ENCODE data around the gene STRN.
"Not testable (repeated sequence)": the region's sequence is repeated elsewhere in the genome, so short reads cannot be mapped to it uniquely, and the experiment has no call there.

STRN gene, protein sequence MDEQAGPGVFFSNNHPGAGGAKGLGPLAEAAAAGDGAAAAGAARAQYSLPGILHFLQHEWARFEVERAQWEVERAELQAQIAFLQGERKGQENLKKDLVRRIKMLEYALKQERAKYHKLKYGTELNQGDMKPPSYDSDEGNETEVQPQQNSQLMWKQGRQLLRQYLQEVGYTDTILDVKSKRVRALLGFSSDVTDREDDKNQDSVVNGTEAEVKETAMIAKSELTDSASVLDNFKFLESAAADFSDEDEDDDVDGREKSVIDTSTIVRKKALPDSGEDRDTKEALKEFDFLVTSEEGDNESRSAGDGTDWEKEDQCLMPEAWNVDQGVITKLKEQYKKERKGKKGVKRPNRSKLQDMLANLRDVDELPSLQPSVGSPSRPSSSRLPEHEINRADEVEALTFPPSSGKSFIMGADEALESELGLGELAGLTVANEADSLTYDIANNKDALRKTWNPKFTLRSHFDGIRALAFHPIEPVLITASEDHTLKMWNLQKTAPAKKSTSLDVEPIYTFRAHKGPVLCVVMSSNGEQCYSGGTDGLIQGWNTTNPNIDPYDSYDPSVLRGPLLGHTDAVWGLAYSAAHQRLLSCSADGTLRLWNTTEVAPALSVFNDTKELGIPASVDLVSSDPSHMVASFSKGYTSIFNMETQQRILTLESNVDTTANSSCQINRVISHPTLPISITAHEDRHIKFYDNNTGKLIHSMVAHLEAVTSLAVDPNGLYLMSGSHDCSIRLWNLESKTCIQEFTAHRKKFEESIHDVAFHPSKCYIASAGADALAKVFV

DNA sequence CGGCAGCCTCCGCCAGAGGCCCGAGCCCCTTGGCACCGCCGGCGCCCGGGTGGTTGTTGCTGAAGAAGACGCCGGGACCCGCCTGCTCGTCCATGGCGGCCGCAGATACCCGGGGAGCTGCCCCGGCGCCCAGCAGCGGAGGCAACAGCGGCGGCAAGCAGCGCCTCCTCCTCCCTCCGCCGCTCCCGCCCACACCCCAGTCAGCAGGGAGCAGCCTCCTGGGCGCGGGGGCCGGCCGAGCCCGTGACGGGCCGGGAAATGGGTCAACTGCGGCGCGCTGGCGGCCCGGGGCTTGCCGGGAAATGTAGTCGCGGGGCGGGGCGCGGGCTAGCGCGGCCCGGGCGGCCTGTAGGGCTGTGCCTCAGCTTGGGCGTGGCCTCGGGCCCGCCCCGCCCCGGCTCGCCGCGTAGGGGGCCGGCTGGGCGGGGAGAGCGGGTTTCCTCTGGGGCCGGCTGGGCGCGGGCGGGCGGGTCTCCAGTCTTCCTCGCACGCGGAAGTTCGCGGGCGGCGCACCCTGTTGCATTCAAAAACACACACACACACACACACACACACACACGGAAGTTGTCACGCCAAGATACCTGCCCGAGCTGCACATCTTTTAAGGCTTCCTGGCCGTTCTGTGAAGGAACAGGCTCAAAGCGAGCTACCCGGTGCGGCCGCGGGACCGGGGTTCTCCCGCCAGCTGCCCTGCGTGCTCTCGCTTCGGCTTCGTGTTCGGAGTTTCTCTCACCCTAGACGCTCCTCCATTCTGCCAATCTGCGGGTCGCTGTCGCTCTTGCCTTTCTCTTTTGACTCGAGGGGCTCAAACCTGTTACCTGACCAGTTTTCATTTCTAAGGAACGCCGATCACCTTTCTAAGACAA, at the start of gene STRN:
STRN (minus strand) TSS at position 167 of the 866 bp plus-strand sequence; CDS start at position 94, 73 bp downstream.
- DNase-seq, result peak; percentile 94 to 99 (median 97)

DNA sequence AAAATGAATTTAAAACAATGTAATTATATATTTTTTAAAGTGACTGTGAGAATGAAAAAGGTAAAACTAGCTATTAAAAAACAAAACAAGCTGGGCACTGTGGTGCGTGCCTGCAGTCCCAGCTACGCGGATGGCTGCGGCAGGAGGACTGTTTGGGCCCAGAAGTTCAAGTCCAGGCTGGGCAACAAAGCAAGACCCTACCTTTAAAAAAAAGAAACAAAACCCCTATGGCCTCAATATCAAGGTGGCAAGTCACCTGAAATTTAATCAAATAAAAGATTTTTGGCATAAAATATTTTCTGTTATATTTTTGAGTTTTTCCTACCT, 46.9 kb upstream of the STRN start:
- DNase-seq, result no peak

DNA sequence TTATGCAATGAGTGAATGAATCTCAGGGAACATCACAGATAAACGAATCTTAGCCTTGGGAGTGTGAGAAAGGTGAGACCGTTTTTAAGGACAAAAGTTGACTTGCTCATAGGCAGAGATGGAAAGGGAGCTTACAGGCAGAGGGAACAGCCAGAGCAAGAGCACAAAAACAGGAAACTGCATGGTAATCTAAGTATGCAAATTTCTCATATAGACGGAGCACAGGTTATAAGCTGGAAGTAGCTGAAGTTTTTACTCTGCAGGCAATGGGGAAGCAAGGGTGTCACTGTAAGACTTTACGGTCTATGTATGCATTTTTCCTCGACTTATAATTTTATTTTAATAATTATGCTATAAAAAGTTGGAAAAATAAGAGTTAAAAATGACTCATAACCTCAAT, 44.8 kb upstream of the STRN start:
- no peak for DNase-seq

DNA sequence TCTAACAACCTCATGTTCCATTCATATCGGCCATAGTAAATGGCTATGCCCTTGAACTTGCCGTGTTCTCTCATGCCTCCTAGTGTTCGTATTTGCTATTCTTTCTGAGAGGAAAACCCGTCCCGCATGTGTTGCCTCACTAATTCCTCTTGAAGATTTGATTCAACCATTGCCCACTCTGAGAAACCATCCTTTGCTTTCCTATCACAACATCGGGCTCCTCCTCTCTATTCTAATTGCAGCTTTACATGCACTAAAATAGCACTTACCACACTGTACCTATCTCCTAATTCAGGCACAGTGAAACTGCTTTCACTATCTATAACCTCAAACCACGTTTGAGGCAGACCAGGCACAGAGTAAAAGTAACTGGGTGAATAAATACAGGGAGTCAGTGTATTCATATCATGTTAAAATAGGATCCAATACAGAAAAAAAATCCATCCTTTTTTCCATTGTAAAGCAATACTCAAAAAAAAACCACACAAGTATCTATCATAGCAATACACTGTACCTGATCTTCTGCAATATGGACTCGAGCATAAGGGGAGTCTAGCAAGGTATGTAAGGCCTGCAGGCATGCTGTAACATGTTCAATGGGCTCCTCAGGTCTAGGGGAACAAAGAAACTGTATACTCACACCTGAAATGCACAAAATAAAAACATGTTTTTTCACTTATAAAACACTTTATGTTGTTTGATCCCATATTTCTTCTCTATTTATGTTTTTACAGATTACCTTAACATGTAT, 39.0 kb upstream of the STRN start:
- DNase-seq, result peak in 2 of 6 experiments; percentile 28 to 33

DNA sequence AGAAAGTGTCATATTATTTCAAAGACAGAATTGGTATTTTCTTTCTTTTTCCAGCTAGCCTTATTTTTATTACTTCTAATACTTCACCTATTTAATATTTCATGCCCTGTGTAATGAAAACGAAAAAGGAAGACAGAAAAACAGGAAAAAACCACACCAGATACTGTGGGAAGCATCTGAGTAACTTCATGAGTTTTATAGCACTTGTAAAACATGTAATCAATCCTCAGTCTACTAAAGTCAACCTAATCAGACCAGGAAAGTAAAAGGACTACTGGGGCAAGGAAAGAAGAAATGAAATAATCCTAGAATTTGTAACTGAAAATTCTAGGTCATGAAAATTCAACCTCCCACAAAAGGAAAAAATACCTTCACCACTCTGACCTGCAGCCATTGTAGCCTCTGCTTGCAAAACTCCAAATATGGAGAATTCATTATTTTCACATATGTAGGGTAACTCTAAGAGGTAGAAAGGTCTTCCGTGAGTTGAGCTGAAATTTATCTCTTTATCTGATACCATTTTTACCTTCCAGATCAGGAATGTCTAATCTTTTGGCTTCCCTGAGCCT, 34.7 kb upstream of the STRN start:
- no peak for DNase-seq

DNA sequence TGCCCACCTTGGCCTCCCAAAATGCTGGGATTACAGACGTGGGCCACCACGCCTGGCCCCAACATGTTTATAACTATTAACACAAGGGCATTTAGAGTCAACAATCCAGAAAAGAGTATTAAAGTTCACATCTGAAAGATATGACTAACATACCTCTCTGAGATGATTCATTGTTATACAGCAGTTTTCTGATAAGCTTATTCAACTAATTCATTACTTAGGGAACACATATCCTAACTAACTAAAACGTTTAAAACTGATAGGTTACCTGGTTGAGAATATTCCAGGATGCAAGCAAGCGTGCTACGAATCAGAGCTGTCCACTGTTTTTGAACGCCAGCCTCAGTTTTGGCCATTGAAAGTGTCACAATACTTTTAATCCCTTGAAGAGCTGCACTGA, 34.0 kb upstream of the STRN start:
- no peak for DNase-seq

DNA sequence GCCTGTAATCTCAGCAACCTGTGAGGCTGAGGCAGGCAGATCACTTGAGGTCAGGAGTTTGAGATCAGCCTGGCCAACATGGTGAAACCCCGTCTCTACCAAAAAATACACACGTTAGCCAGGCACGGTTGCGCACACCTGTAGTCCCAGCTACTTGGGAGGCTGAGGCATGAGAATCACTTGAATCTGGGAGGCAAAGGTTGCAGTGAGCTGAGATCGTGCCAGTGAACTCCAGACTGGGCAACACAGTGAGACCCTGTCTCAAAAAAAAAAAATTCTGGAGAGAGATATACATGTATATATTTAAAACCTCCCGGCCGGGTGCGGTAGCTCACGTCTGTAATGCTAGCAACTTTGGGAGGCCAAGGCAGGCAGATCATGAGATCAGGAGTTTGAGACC, 33.1 kb upstream of the STRN start:
- DNase-seq, result not testable (repeated sequence)

DNA sequence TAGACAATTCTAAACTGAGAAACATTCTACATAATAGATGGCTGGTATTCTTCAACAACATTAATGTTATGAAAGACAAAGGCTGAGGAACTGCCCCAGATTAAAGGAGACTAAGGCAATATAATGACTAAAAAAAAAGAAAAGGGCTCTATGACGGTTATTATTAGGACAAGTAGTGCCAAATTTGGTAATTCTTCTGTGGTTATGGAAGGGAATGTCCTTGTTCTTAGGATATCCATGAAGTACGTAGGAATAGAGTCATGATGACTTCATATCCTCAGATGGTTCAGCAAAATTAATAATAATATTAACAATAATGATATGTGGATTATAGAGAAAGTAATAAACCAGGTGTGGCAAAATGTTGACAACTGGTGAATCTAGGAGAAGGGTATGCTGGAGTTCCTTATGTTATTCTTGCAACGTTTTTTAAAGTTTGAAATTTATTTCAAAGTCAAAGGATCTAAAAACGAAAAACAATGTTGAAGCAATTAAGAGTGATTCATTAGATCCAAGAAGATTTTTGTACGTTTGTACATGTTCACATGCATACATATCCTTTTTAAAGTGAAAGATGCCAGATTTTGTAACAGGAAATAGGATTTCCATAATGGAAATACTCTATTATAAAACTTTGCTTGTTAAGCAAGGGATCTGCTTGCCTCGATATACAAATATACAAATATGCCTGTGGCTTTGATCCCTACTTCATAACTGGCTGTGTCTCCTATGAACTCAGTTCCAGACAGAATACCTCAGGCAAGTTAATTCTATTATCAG, 27.7 kb upstream of the STRN start:
- no peak for DNase-seq

DNA sequence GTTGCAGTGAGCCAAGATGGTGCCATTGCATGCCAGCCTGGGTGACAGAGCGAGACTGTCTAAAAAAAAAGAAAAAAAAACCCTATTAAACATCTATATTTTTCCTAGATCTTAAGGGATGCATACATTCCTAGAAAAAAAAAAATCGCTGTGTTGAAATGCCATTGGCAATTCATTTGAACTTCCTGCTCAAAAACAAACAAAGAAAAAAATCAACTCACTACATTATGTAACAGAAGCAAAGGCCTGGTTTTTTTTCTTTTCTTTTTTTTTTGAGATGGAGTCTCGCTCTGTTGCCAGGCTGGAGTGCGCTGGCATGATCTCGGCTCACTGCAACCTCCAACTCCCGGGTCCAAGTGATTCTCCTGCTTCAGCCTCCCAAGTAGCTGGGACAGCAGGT, 21.7 kb upstream of the STRN start:
- DNase-seq, result no peak

DNA sequence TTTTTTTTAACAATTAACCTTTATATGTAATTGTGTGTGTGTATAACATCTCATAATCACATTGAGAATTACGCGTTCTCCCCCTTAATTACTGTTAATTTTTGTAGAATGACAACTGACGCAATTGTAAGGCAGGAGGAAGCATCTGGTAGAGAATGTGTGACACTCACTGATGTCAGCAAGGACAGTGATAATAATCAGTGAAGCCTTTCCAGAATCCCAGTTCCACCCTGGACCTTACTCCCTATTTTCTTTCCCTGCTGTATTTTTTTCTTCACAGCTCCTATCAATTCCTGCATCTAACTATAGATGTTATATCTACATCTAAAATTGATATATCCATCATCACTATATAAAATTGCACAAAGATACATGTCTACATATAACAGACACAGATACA, 16.1 kb upstream of the STRN start:
- DNase-seq, result no peak

DNA sequence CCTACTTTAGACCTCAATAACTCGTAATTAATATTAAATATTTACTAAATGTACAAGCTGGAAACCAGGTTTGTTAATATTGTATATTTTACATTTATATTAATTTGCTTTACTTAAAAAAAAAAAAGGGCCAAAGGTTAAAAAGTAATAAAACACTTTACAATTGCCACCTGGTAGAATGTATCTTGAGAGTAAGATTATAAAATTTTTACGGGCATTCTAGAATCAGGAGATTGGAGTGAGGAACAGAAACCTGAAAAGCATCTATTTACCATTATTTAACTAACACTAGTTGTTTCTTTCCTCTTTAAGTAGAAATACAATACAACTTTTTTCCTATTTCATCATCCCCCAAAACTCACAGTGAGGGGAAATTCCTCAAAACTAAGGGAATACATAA, 15.6 kb upstream of the STRN start:
- DNase-seq, result no peak

DNA sequence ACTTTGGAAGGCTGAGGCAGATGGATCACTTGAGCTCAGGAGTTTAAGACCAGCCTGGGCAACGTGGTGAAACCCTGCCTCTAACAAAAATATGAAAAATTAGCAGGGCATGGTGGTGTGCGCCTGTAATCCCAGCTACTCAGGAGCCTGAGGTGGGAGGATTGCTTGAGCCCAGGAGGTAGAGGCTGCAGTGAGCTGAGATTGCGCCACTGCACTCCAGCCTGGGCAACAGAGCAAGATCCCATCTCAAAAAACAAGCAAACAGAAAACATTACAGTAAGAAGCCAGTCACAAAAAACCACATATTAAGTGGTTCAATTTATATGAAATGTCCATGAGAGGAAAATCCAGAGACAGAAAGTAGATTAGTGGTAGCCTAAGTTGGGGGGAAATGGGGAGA, 12.7 kb upstream of the STRN start:
- not testable (repeated sequence) for DNase-seq

DNA sequence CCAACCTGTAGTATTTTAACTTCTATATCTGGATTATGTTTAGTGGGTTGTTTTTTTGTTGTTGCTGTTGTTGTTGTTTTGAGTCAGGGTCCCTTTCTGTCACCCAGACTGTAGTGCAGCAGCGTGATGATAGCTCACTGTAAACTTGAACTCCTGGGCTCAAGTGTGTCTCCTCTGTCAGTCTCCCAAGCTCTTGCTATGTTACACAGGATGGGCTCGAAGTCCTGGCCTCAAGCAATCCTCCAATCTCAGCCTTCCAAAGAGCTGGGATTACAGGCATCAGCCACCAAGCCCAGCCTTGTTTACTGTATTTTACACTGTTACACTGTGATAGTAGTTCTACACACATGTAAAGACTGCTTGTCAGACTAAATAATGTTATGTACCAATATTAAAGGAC, 9.7 kb upstream of the STRN start:
- no peak for DNase-seq

DNA sequence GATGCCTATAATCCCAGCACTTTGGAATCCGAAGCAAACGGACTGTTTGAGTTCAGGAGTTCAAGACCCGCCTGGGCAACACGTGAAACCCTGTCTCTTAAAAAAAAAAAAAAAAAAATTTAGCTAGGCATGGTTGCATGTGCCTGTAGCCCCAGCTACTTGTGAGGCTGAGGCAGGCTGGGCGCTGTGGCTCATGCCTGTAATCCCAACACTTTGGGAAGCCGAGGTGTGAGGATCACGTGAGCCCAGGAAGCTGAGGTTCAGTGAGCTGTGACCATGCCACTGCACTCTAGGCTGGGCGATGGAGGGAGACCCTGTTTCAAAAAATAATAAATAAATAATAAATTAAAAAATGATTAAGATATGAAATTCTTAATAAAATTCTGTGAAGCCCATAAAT, 9.0 kb upstream of the STRN start:
- DNase-seq, result no peak

DNA sequence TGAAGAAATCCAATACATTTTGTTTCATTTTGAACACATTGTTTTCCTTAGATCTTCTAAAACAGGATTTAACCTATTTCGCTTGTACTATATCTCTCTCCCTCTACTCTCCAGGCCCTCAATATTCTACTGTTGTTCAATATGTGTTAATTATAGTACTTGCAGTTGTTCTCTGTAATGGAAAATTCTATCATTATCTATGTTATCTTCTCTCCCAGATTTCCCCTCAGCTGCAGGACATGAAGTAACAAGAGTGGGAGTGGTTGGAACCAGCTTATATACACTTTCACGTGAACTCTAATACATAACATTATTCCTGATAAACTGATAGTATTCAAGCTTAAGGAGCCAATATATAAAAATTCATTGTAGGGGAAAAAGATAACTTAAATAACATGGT, 7.0 kb upstream of the STRN start:
- no peak for DNase-seq

DNA sequence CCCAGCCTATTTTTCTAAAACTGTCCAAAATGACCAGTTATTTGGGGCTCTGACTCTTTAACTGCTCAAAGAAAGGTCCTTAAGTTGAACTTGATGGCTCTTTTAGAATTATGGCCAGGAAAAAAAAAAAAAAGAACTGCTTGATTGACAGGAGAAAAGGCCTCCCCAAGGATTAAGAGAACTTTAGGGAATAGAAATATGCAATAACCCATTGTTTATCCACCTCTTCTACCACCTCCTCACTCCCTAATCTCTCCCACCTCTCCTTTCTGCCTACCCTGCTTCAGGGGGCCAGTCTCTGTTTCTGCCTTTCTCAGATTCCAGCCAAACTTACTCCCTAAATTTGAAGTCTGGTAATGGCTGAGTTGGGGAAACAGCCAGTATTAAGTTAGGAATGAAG, 5.7 kb upstream of the STRN start:
- DNase-seq, result no peak

DNA sequence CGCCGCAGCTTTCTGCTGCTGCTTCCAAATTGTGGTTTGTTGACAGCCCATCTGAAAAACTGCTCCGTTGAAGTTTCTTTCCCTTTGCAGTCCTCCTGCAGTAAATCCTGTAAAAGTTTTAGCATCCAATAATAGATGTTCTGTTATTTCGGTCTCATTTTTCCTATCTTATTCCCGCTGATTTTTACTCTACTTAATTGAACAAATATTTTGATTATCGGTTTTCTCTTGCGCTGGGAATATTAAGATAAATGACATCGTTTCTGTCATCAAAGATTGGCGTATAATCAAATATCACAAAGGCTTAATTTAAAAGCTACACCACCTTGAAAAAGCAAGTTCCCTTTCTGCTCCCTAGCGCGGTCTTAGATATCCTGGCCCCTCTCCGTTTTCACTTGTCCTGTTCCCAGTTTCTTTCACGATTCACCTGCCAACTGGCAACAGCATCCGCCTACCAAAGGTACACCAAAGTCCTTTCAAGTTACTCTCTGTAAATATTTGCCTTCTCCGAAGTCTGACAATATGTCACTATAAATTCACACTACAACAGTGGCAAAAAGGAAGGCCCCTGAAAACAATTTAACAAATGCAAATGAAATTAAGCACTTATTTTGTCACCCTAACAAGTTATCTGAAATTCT, 1.0 kb upstream of the STRN start:
- peak in 1 of 6 experiments; percentile 38 for DNase-seq

DNA sequence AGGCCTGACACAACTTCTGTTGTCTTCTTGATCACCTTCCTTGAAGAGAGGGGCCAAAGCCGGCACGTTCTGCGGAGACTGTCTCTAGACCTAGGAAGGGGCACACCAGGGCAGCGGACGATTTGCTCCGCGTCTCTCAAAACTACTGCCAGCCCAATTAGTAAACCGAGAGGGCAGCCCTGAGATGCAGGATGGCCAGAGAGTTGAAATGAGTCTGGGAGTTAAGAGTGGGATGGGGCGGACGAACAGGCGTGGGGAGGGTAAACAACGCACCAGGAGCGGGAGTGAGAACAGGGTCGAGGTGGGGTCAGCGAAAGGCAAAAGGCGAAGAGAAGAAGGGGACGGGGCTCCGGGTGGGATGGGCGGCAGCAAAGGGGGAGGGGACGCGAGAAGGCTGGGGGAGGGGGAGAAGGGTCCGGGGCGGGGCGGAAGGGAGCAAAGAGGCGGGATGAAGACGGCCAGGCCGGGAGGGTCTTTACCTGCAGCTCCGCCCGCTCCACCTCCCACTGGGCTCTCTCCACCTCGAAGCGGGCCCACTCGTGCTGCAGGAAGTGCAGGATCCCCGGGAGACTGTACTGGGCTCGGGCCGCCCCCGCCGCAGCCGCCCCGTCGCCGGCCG, 476 bp downstream of the STRN start:
- DNase-seq, result peak in 2 of 6 experiments; percentile 19 to 71

DNA sequence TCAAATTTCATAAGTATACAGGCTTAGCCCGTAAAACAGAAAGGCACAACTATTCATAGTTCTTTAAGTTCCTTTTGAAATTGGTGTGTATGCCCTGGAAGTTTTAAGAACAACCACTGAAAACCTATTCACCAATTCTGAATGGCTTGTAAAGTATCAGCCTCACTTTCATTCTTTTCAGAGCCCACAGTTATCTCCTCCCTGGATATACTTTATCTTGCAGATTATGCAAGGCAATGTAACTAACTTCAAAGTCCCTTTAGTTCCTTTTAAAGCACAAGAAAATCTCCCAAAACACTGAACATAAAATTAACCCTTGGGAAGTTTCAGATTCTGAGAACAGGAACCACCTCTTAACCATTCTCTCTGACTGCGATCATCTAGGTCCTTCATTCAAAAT, 1.1 kb downstream of the STRN start:
- no peak for DNase-seq

DNA sequence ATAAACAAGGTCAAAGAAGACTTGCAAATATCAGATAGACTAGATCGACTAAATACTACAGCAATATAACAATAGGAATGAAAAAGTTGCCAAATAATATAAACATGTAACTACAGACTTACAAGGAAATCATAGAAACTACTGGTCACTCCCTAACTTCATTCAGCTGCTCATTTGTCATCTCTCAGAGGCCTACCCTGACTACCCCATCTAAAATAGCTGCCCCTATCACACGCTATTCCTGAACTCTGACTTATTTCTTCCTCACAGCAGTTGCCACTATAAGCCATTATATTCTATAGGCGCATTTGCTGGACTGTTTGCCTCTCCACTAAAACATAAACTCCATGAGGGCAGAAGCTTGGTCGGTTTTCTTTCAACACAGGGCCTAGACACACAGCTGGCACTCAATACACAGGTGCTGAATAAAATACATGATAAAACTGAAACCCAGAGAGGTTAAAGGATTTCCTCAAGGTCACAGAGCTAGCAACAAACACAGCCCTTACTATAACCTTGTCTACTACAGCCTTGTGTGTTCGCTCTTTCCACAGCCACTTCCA, 1.8 kb downstream of the STRN start:
- DNase-seq, result no peak

All from stimulated activated naive CD4-positive, alpha-beta T cell (primary cell).